ENCODE data around the gene ZIC4.

DNA sequence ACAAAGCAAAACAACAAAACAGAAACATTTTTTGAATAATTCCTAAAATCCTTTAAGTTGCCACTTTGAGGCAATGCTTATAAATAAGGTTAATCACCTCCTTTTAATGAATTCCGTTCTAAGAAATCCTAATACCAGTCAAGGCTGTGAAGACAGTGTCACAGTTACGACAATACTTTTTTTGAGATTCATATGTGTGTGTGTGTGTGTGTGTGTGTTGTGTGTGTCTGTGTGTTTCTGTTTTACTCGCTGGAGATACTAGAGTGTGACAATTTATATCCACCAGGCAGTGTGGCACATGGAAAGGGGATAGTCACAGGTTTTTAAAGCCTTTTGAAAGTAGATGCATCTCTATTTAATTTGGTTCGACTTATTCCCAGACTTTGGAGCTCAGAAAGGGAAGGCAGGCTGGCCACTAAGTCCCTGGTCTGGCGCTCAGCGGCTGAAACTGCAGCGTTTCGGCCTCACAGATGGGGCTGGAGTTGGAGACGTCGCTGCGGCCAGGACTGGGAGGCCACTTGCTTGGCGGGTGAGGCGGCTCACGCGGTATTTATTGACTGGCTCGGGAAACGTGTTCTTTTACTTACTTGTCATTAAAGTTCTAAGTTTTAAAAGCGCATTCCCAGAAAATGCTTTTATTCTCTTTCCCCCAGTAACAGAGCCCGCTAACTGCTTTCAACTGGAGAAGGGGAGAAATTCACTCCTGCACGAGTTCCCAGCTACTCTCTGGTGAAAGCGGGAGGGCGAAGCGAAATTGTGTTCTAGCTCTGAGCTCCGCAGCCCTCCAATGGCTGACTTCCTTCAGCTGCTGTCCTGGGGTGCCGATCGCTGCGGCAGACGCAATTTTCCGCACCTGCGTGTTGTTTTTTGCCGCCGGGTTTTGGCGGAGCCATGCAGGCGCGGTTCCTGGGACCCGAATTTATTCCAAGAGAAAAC, 16.5 kb upstream of the ZIC4 start:
- no peak for TF ChIP-seq POLR2A (IDR thresholded peaks at IDR 0.05)
- TF ChIP-seq, protein P1, sequence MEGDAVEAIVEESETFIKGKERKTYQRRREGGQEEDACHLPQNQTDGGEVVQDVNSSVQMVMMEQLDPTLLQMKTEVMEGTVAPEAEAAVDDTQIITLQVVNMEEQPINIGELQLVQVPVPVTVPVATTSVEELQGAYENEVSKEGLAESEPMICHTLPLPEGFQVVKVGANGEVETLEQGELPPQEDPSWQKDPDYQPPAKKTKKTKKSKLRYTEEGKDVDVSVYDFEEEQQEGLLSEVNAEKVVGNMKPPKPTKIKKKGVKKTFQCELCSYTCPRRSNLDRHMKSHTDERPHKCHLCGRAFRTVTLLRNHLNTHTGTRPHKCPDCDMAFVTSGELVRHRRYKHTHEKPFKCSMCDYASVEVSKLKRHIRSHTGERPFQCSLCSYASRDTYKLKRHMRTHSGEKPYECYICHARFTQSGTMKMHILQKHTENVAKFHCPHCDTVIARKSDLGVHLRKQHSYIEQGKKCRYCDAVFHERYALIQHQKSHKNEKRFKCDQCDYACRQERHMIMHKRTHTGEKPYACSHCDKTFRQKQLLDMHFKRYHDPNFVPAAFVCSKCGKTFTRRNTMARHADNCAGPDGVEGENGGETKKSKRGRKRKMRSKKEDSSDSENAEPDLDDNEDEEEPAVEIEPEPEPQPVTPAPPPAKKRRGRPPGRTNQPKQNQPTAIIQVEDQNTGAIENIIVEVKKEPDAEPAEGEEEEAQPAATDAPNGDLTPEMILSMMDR (IDR thresholded peaks at IDR 0.05), result no peak

All from heart left ventricle (tissue), 13 donors.